CD4-positive, alpha-beta T cell treated with Interleukin-15 for 4 hours (primary cell): ENCODE results near the gene PBXIP1.

Experiments
- DNase-seq: peaks from one replicate; pipeline ENCODE4 v3.0.0-alpha.2; 2020; ENCODE audit warnings: low spot score

PBXIP1 gene

GRCh38 chr1:154972517-154973343 lies 16.8 kb upstream of the PBXIP1 start:
- DNase-seq: no peak

- DNase-seq: no peak
These were observed 16.3 kb upstream of the PBXIP1 start for GRCh38 chr1:154972213-154972516.

- DNase-seq: no peak
These were observed 15.6 kb upstream of the PBXIP1 start for GRCh38 chr1:154971341-154971998.

GRCh38 chr1:154970631-154971340 lies 14.9 kb upstream of the PBXIP1 start, which contains the start of gene SHC1:
Gene SHC1 (minus strand): TSS chr1:154970747. CDS start chr1:154970526, 221 bp downstream.
- peak; percentile 29 for DNase-seq

- DNase-seq: no peak
These were observed 14.1 kb upstream of the PBXIP1 start for GRCh38 chr1:154969860-154970452.

GRCh38 chr1:154969246-154969645 lies 13.3 kb upstream of the PBXIP1 start:
- no peak for DNase-seq

GRCh38 chr1:154968731-154969130 lies 12.8 kb upstream of the PBXIP1 start:
- no peak for DNase-seq

GRCh38 chr1:154967331-154967950 lies 11.5 kb upstream of the PBXIP1 start:
- DNase-seq: no peak

GRCh38 chr1:154966111-154966510 lies 10.2 kb upstream of the PBXIP1 start:
- DNase-seq: no peak

- DNase-seq: no peak
These were observed 8.5 kb upstream of the PBXIP1 start for GRCh38 chr1:154964359-154964758.

- no peak for DNase-seq
These were observed 7.7 kb upstream of the PBXIP1 start for GRCh38 chr1:154963643-154964042.

- no peak for DNase-seq
These were observed 7.0 kb upstream of the PBXIP1 start for GRCh38 chr1:154962795-154963330.

GRCh38 chr1:154962156-154962749 lies 6.4 kb upstream of the PBXIP1 start:
- DNase-seq: no peak

- peak; percentile 78 for DNase-seq
These were observed 5.6 kb upstream of the PBXIP1 start, which contains the start of gene PYGO2 for GRCh38 chr1:154961207-154962155. Gene PYGO2 (minus strand): TSS chr1:154961782. CDS start chr1:154961576, 206 bp downstream.

- no peak for DNase-seq
These were observed 4.7 kb upstream of the PBXIP1 start for GRCh38 chr1:154960446-154961136.

GRCh38 chr1:154959426-154959780 lies 3.5 kb upstream of the PBXIP1 start:
- no peak for DNase-seq

- DNase-seq: no peak
These were observed 3.0 kb upstream of the PBXIP1 start for GRCh38 chr1:154958681-154959425.

- DNase-seq: no peak
These were observed 2.1 kb upstream of the PBXIP1 start for GRCh38 chr1:154958036-154958435.
